ENCODE data around the gene GGT6.

GGT6 gene

GRCh38 chr17:4539025-4539424 is 21.4 kb downstream of the GGT6 start:
- DNase-seq (ENCODE audit: low read depth, low spot score) = no peak

- no peak for DNase-seq (ENCODE audit: low read depth, low spot score)
These were observed 22.0 kb downstream of the GGT6 start for GRCh38 chr17:4538236-4539002.

- no peak for DNase-seq (ENCODE audit: low read depth, low spot score)
These were observed 22.7 kb downstream of the GGT6 start for GRCh38 chr17:4537451-4538235.

- DNase-seq (ENCODE audit: low read depth, low spot score) = no peak
These were observed 23.5 kb downstream of the GGT6 start for GRCh38 chr17:4536742-4537411.

GRCh38 chr17:4536259-4536741 is 24.1 kb downstream of the GGT6 start:
- peak; percentile 58 for DNase-seq (ENCODE audit: low read depth, low spot score)

- no peak for DNase-seq (ENCODE audit: low read depth, low spot score)
These were observed 24.6 kb downstream of the GGT6 start for GRCh38 chr17:4535667-4536258.

GRCh38 chr17:4534928-4535666 is 25.3 kb downstream of the GGT6 start:
- DNase-seq (ENCODE audit: low read depth, low spot score) = no peak

- no peak for DNase-seq (ENCODE audit: low read depth, low spot score)
These were observed 25.9 kb downstream of the GGT6 start for GRCh38 chr17:4534515-4534914.

- DNase-seq (ENCODE audit: low read depth, low spot score) = peak; percentile 52
These were observed 26.6 kb downstream of the GGT6 start for GRCh38 chr17:4533523-4534504.

GRCh38 chr17:4532860-4533522 is 27.4 kb downstream of the GGT6 start:
- DNase-seq (ENCODE audit: low read depth, low spot score) = no peak

- DNase-seq (ENCODE audit: low read depth, low spot score) = no peak
These were observed 28.2 kb downstream of the GGT6 start for GRCh38 chr17:4531988-4532736.

- DNase-seq (ENCODE audit: low read depth, low spot score) = no peak
These were observed 29.3 kb downstream of the GGT6 start for GRCh38 chr17:4530799-4531730.

- no peak for DNase-seq (ENCODE audit: low read depth, low spot score)
These were observed 30.7 kb downstream of the GGT6 start for GRCh38 chr17:4529533-4530152.

GRCh38 chr17:4527566-4528125 is 32.7 kb downstream of the GGT6 start:
- no peak for DNase-seq (ENCODE audit: low read depth, low spot score)

- no peak for DNase-seq (ENCODE audit: low read depth, low spot score)
These were observed 33.2 kb downstream of the GGT6 start for GRCh38 chr17:4527134-4527533.

- no peak for DNase-seq (ENCODE audit: low read depth, low spot score)
These were observed 34.5 kb downstream of the GGT6 start for GRCh38 chr17:4525691-4526397.

Data from ELF-1 (cell line).